Subcutaneous abdominal adipose tissue (tissue), 5 donors: Measurements from ENCODE around the gene AHDC1.
A peak's percentile ranks its signal among the peaks of the same experiment; 100 is the strongest.

ENCODE experiments used
- H3K27ac ChIP-seq: one replicate; pipeline ENCODE4 v1.7.0; 2013; ENCODE audit warnings: low read depth, mild to moderate bottlenecking, inconsistent platforms, low read length, moderate library complexity
- H3K27me3 ChIP-seq, 5 donors: one replicate each; pipeline ENCODE4 v1.7.0; 2013; ENCODE audit warnings: low read length in 5 of 5, inconsistent platforms in 1 of 5; ENCODE audit not compliant: control insufficient read depth in 5 of 5, insufficient read depth in 4 of 5
- H3K36me3 ChIP-seq, 5 donors: one replicate each; pipeline ENCODE4 v1.7.0; 2013; ENCODE audit warnings: low read length in 5 of 5; ENCODE audit not compliant: control insufficient read depth in 5 of 5, insufficient read depth in 5 of 5
- H3K4me1 ChIP-seq, 5 donors: one replicate each; pipeline ENCODE4 v1.7.0; 2013; ENCODE audit warnings: low read length in 5 of 5, mild to moderate bottlenecking in 3 of 5, moderate library complexity in 1 of 5; ENCODE audit not compliant: control insufficient read depth in 5 of 5, insufficient read depth in 5 of 5
- H3K4me3 ChIP-seq, 5 donors: one replicate each; pipeline ENCODE4 v1.7.0; 2013; ENCODE audit warnings: low read length in 5 of 5, low read depth in 1 of 5
- H3K9ac ChIP-seq, 5 donors: one replicate each; pipeline ENCODE4 v1.7.0; 2013; ENCODE audit warnings: low read length in 5 of 5, mild to moderate bottlenecking in 4 of 5, moderate library complexity in 3 of 5
- H3K9me3 ChIP-seq, 5 donors: one replicate each; pipeline ENCODE4 v1.7.0; 2013; ENCODE audit warnings: low read length in 5 of 5; ENCODE audit not compliant: control insufficient read depth in 5 of 5
- donor health status: healthy.
- donor health status: healthy.
- donor health status: healthy.
- donor health status: healthy.
- donor health status: healthy.

The AHDC1 gene

GRCh38 chr1:27598902-27599528, 4.9 kb downstream of the AHDC1 start:
- Histone ChIP-seq H3K27me3 (no peaks in the 10 kb centered on the region), H3K4me1 (peaks cover 9 to 81% (median 78%) of the 10 kb centered on the region in 5 donors), H3K27ac (peak overlapping the region; percentile 50), H3K9me3 (no peaks in the 10 kb centered on the region), H3K36me3 (peaks cover 0 to 20% (median 9%) of the 10 kb centered on the region in 5 donors), H3K4me3 (no peak overlapping the region), H3K9ac (peak overlapping the region in 1 of 5 donors; percentile 52)

- H3K27me3 ChIP-seq = no peaks in the 10 kb centered on the region
- peaks cover 9 to 85% (median 81%) of the 10 kb centered on the region in 5 donors for H3K4me1 ChIP-seq
- no peak overlapping the region for H3K4me3 ChIP-seq
- H3K27ac ChIP-seq = no peak overlapping the region
- peak overlapping the region in 1 of 5 donors; percentile 52 for H3K9ac ChIP-seq
- no peaks in the 10 kb centered on the region for H3K9me3 ChIP-seq
- peaks cover 0 to 20% (median 9%) of the 10 kb centered on the region in 5 donors for H3K36me3 ChIP-seq
Observed at GRCh38 chr1:27598295-27598687, 5.7 kb downstream of the AHDC1 start.

- H3K27ac ChIP-seq = no peak overlapping the region
- peaks cover 0 to 20% (median 9%) of the 10 kb centered on the region in 5 donors for H3K36me3 ChIP-seq
- H3K4me1 ChIP-seq = peaks cover 9 to 90% (median 82%) of the 10 kb centered on the region in 5 donors
- H3K9me3 ChIP-seq = no peaks in the 10 kb centered on the region
- no peak overlapping the region for H3K9ac ChIP-seq
- H3K27me3 ChIP-seq = no peaks in the 10 kb centered on the region
- peak overlapping the region in 1 of 5 donors; percentile 19 for H3K4me3 ChIP-seq
Observed at GRCh38 chr1:27597516-27598294, 6.2 kb downstream of the AHDC1 start.

GRCh38 chr1:27596986-27597385, 7.0 kb downstream of the AHDC1 start:
- Histone ChIP-seq H3K4me1 (peaks cover 9 to 84% (median 79%) of the 10 kb centered on the region in 5 donors), H3K27ac (no peak overlapping the region), H3K9ac (no peak overlapping the region), H3K9me3 (no peaks in the 10 kb centered on the region), H3K27me3 (no peaks in the 10 kb centered on the region), H3K36me3 (peaks cover 0 to 20% (median 9%) of the 10 kb centered on the region in 5 donors), H3K4me3 (peak overlapping the region in 1 of 5 donors; percentile 19)

DNA sequence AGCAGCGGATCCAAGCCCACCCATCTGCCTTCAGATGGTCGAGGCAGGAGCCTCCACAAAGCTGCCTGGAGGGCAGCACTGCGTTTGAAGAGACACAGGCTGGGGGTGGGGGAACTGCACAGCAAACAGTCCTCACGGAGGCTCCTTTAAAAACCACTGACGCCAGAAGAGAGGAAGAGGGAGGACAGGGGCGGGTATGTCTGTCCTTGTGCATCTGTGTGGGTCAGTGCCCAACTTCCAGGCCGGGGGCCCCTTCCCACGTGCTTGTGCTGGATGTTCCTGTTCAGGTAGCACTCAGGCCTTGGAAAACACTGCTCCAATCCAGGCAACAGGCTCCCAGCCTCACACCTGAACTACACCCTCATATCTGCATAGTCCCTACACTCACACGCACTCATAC, 7.7 kb downstream of the AHDC1 start:
- H3K27me3 ChIP-seq = no peaks in the 10 kb centered on the region
- H3K4me1 ChIP-seq = peaks cover 8 to 84% (median 79%) of the 10 kb centered on the region in 5 donors
- H3K36me3 ChIP-seq = peaks cover 0 to 20% (median 9%) of the 10 kb centered on the region in 5 donors
- H3K27ac ChIP-seq = no peak overlapping the region
- H3K9ac ChIP-seq = no peak overlapping the region
- no peaks in the 10 kb centered on the region for H3K9me3 ChIP-seq
- H3K4me3 ChIP-seq = no peak overlapping the region

DNA sequence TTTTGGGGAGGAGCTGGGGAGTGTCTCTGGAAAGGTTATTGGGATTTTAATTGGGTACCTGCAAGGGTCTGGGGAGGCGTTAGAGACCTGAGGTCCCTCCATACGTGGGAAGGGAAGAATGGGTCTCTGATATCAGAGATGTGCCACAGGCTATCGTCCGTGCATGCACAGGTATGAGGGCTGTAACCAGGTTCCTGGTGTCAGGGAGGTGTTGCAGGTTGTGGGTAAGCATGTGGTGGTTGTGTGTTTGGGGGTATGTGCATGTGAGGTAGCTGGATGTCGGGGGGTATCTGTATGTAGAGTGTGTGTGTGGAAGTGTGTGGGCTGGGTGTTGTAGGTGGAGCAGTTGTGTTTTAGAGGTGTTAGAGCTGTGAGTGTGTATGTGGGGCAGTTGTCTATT, 8.3 kb downstream of the AHDC1 start:
- Histone ChIP-seq H3K27ac (no peak overlapping the region), H3K9me3 (no peaks in the 10 kb centered on the region), H3K4me3 (no peak overlapping the region), H3K36me3 (peaks cover 0 to 20% (median 9%) of the 10 kb centered on the region in 5 donors), H3K9ac (no peak overlapping the region), H3K4me1 (peaks cover 7 to 84% (median 80%) of the 10 kb centered on the region in 5 donors), H3K27me3 (no peaks in the 10 kb centered on the region)

GRCh38 chr1:27594564-27595510, 9.1 kb downstream of the AHDC1 start:
- no peaks in the 10 kb centered on the region for H3K27me3 ChIP-seq
- H3K4me1 ChIP-seq = peaks cover 7 to 84% (median 81%) of the 10 kb centered on the region in 5 donors
- no peak overlapping the region for H3K4me3 ChIP-seq
- H3K27ac ChIP-seq = no peak overlapping the region
- H3K9ac ChIP-seq = peak overlapping the region in 1 of 5 donors; percentile 28
- H3K9me3 ChIP-seq = no peaks in the 10 kb centered on the region
- H3K36me3 ChIP-seq = peaks cover 0 to 20% (median 9%) of the 10 kb centered on the region in 5 donors

- Histone ChIP-seq H3K9ac (peak overlapping the region in 1 of 5 donors; percentile 28), H3K4me1 (peaks cover 7 to 84% (median 77%) of the 10 kb centered on the region in 5 donors), H3K4me3 (no peak overlapping the region), H3K9me3 (no peaks in the 10 kb centered on the region), H3K27me3 (no peaks in the 10 kb centered on the region), H3K27ac (no peak overlapping the region), H3K36me3 (peaks cover 0 to 20% (median 11%) of the 10 kb centered on the region in 5 donors)
Observed at GRCh38 chr1:27593678-27594563, 10.0 kb downstream of the AHDC1 start.
